ENCODE measurements around the gene NR3C2. TPM values are rescaled to one million over a fixed set of nuclear protein-coding genes. Genes with fewer than 3 reads are reported as not detected.

The NR3C2 gene
- total RNA-seq, 1 experiment from 2014 or later: 2.7 TPM

DNA sequence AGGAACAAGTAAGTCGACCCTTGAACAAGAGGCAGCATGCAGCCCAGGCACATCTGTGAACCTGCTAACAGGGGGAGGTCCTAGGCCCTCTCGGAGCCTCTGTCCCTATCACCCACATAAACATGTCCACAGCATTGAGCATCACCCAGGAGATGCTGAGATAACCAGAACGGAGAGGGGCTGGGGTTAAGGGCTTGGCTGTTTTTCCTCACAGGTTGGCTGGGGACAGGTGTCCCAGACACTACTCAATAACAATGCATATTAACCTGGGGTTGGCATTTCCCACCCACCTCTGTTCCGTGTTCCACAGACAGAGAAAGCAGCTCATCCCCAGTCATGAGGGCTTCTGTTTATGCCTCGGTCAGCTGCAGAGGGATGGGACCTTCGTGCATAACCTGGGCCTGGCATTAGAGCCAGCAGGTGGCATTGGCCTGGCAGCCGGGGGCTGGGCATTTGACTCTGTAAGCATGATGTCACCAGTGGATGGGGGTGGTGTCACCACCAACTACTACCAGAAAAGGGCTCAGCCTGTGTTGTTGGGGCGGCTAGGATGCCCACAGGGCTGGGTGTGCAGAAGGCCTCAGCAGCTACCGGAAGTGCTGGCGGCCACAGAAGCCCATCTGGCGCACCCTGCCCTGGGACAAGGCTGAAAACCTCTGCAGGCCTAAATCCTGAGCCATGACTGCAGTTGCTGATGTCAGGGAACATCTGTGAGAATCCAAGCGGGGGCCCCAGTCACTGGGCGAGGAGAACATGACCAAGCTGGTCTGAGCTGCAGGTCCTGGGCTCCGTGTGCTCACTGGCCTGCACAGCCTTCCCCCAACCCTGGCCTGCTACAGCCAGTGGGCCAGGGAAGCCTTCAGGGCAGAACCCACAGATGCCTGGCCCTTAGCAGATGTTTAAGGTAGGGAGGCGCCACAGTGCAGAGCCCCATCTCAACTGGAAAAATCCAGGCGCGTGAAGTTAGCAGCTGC, 351.4 kb downstream of the NR3C2 start:
- Histone ChIP-seq H3K27ac (ENCODE audit: low read depth, low read length) (no peak overlapping the region), H3K4me1 (ENCODE audit: control insufficient read depth in 1 of 2, insufficient read depth in 2 of 2, low read length in 2 of 2) (peaks cover 3 to 9% of the 10 kb centered on the region in 2 experiments; a peak in 2 of 4 replicates), H3K4me3 (replicated peaks in 1 of 2; ENCODE audit: low read depth in 1 of 2, low read length in 2 of 2) (no peak overlapping the region), H3K9ac (ENCODE audit: low read length) (no peak overlapping the region), H3K9me3 (ENCODE audit: control insufficient read depth in 1 of 2, insufficient read depth in 1 of 2, low read depth in 1 of 2, low read length in 2 of 2) (no peaks in the 10 kb centered on the region), H2AFZ (ENCODE audit: low read depth, low read length, poor library complexity, severe bottlenecking) (no peak overlapping the region), H3K4me2 (ENCODE audit: low read length) (no peak overlapping the region), H3K79me2 (ENCODE audit: insufficient read depth, low read length) (no peaks in the 10 kb centered on the region), H3K9me2 (ENCODE audit: insufficient read depth) (no peaks in the 10 kb centered on the region), H4K20me1 (ENCODE audit: insufficient read depth) (no peaks in the 10 kb centered on the region), H3K27me3 (ENCODE audit: insufficient read depth, low read length) (no peaks in the 10 kb centered on the region), H3K36me3 (ENCODE audit: control insufficient read depth in 1 of 2, insufficient read depth in 2 of 2, low read length in 2 of 2) (no peaks in the 10 kb centered on the region)
- RAD21 ChIA-PET (ENCODE audit: low non-redundant PET in 1 of 2, low total read pairs in 2 of 2, uncharacterized antibody in 2 of 2, unreplicated experiment in 2 of 2): no interaction called here
- DNase-seq (ENCODE audit: low read depth, low spot score) (no peak), ATAC-seq (no peak; the same call in 1 of the 2 replicates)
- BruUV-seq (replicated peaks): no TSS peak
- intact Hi-C loops (cut with micrococcal nuclease): no loop called here
- POLR2A ChIA-PET: no interaction called here
- CTCF ChIA-PET: no interaction called here
- no peak for TF ChIP-seq ZFX (IDR thresholded peaks at IDR 0.05)
- no peak for TF ChIP-seq SRF (IDR thresholded peaks at IDR 0.05; ENCODE audit: low read depth)
- no peak for TF ChIP-seq REST (IDR thresholded peaks at IDR 0.05; ENCODE audit: low read depth)
- TF ChIP-seq RAD21 (IDR thresholded peaks at IDR 0.05; ENCODE audit: low read depth): no peak
- TF ChIP-seq, protein P1, sequence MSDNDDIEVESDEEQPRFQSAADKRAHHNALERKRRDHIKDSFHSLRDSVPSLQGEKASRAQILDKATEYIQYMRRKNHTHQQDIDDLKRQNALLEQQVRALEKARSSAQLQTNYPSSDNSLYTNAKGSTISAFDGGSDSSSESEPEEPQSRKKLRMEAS (IDR thresholded peaks at IDR 0.05): no peak
- no peak for TF ChIP-seq EZH2 (IDR thresholded peaks at IDR 0.05)
- TF ChIP-seq CBX3 (IDR thresholded peaks at IDR 0.05; ENCODE audit: low read depth): no peak
- TF ChIP-seq ZNF274 (IDR thresholded peaks at IDR 0.05; ENCODE audit: low read depth, low read length): no peak
- no peak for TF ChIP-seq YY1 (IDR thresholded peaks at IDR 0.05; ENCODE audit: extremely low read depth, insufficient replicate concordance, low read depth, low read length)
- TF ChIP-seq, protein P2, sequence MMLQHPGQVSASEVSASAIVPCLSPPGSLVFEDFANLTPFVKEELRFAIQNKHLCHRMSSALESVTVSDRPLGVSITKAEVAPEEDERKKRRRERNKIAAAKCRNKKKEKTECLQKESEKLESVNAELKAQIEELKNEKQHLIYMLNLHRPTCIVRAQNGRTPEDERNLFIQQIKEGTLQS (IDR thresholded peaks at IDR 0.05): no peak
- TF ChIP-seq CEBPB (IDR thresholded peaks at IDR 0.05; ENCODE audit: low read depth): no peak
- no peak for TF ChIP-seq TCF7L2 (IDR thresholded peaks at IDR 0.05; ENCODE audit: borderline replicate concordance, extremely low read depth, insufficient read depth, insufficient read length)
- TF ChIP-seq ELF1 (IDR thresholded peaks at IDR 0.05; ENCODE audit: borderline replicate concordance, low read depth): no peak
- no peak for TF ChIP-seq JUND (IDR thresholded peaks at IDR 0.05)
- no peak for TF ChIP-seq FOSL1 (IDR thresholded peaks at IDR 0.05; ENCODE audit: low read depth)
- no peak for TF ChIP-seq EGR1 (IDR thresholded peaks at IDR 0.05; ENCODE audit: low read depth)
- TF ChIP-seq EZH2phosphoT487 (IDR thresholded peaks at IDR 0.05; ENCODE audit: borderline replicate concordance): no peak
- TF ChIP-seq CTCF (IDR thresholded peaks at IDR 0.05 in 2 of 3, conservative IDR thresholded peaks at IDR 0.05 in 1 of 3; ENCODE audit: borderline replicate concordance in 1 of 3, insufficient read depth in 1 of 3, low read depth in 2 of 3, low read length in 2 of 3): no peak
- TF ChIP-seq, protein P3, sequence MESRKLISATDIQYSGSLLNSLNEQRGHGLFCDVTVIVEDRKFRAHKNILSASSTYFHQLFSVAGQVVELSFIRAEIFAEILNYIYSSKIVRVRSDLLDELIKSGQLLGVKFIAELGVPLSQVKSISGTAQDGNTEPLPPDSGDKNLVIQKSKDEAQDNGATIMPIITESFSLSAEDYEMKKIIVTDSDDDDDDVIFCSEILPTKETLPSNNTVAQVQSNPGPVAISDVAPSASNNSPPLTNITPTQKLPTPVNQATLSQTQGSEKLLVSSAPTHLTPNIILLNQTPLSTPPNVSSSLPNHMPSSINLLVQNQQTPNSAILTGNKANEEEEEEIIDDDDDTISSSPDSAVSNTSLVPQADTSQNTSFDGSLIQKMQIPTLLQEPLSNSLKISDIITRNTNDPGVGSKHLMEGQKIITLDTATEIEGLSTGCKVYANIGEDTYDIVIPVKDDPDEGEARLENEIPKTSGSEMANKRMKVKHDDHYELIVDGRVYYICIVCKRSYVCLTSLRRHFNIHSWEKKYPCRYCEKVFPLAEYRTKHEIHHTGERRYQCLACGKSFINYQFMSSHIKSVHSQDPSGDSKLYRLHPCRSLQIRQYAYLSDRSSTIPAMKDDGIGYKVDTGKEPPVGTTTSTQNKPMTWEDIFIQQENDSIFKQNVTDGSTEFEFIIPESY (IDR thresholded peaks at IDR 0.05; ENCODE audit: extremely low read depth, insufficient replicate concordance, low read length): no peak
